ENCODE results near the gene TMEM163. TPM values are rescaled to one million over a fixed set of nuclear protein-coding genes. Genes with fewer than 3 reads are reported as not detected.

TMEM163 gene
- total RNA-seq, 1 experiment from 2014 or later, result 0.12 TPM

DNA sequence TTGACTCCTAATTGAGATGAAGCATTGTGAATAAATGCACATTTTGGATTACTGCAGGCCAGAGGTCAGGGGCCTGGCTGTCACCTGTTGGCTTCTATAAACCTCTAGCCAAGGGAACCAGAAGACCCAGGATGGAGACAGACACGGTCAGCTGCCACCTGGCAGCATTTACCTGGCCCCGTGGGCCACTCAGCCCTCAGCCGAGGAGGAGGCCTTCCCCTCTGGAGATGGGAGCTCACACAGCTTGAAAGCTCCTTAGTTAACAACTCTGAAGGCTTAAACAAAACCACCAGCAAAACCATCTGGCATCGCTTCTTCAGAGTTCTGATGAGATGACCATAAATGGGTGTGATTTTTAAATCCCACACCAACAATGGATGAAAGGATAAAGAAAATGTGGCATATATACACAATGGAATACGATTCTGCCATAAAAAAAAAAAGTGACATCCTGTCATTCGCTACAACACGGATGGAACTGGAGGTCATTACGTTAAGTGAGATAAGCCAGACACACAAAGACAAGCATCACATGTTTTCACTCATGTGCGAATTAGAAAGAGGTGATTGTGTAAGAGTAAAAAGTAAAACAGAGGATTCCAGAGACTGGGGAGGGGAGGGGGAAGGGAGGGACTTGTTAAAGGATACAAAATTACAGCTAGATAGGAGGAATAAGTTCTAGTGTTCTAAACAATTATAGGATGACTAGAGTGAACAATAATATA, 218.4 kb downstream of the TMEM163 start:
- BruUV-seq (replicated peaks), result no TSS peak
- TF ChIP-seq, protein P1, sequence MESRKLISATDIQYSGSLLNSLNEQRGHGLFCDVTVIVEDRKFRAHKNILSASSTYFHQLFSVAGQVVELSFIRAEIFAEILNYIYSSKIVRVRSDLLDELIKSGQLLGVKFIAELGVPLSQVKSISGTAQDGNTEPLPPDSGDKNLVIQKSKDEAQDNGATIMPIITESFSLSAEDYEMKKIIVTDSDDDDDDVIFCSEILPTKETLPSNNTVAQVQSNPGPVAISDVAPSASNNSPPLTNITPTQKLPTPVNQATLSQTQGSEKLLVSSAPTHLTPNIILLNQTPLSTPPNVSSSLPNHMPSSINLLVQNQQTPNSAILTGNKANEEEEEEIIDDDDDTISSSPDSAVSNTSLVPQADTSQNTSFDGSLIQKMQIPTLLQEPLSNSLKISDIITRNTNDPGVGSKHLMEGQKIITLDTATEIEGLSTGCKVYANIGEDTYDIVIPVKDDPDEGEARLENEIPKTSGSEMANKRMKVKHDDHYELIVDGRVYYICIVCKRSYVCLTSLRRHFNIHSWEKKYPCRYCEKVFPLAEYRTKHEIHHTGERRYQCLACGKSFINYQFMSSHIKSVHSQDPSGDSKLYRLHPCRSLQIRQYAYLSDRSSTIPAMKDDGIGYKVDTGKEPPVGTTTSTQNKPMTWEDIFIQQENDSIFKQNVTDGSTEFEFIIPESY (IDR thresholded peaks at IDR 0.05; ENCODE audit: extremely low read depth, insufficient replicate concordance, low read length), result no peak
- no peak for TF ChIP-seq CBX3 (IDR thresholded peaks at IDR 0.05; ENCODE audit: low read depth)
- no peak for TF ChIP-seq EZH2phosphoT487 (IDR thresholded peaks at IDR 0.05; ENCODE audit: borderline replicate concordance)
- no peak for TF ChIP-seq FOSL1 (IDR thresholded peaks at IDR 0.05; ENCODE audit: low read depth)
- no peak for TF ChIP-seq YY1 (IDR thresholded peaks at IDR 0.05; ENCODE audit: extremely low read depth, insufficient replicate concordance, low read depth, low read length)
- TF ChIP-seq SIN3A (IDR thresholded peaks at IDR 0.05; ENCODE audit: low read depth), result no peak
- no peak for TF ChIP-seq TCF7L2 (IDR thresholded peaks at IDR 0.05; ENCODE audit: borderline replicate concordance, extremely low read depth, insufficient read depth, insufficient read length)
- TF ChIP-seq ZFX (IDR thresholded peaks at IDR 0.05), result no peak
- TF ChIP-seq EZH2 (IDR thresholded peaks at IDR 0.05), result no peak
- no peak for TF ChIP-seq POLR2A (IDR thresholded peaks at IDR 0.05; ENCODE audit: borderline replicate concordance, extremely low read depth, insufficient read depth, insufficient read length)
- TF ChIP-seq, protein P2, sequence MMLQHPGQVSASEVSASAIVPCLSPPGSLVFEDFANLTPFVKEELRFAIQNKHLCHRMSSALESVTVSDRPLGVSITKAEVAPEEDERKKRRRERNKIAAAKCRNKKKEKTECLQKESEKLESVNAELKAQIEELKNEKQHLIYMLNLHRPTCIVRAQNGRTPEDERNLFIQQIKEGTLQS (IDR thresholded peaks at IDR 0.05), result no peak
- TF ChIP-seq, protein P3, sequence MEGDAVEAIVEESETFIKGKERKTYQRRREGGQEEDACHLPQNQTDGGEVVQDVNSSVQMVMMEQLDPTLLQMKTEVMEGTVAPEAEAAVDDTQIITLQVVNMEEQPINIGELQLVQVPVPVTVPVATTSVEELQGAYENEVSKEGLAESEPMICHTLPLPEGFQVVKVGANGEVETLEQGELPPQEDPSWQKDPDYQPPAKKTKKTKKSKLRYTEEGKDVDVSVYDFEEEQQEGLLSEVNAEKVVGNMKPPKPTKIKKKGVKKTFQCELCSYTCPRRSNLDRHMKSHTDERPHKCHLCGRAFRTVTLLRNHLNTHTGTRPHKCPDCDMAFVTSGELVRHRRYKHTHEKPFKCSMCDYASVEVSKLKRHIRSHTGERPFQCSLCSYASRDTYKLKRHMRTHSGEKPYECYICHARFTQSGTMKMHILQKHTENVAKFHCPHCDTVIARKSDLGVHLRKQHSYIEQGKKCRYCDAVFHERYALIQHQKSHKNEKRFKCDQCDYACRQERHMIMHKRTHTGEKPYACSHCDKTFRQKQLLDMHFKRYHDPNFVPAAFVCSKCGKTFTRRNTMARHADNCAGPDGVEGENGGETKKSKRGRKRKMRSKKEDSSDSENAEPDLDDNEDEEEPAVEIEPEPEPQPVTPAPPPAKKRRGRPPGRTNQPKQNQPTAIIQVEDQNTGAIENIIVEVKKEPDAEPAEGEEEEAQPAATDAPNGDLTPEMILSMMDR (IDR thresholded peaks at IDR 0.05 in 2 of 3, conservative IDR thresholded peaks at IDR 0.05 in 1 of 3; ENCODE audit: borderline replicate concordance in 1 of 3, insufficient read depth in 1 of 3, low read depth in 2 of 3, low read length in 2 of 3), result no peak
- TF ChIP-seq SRF (IDR thresholded peaks at IDR 0.05; ENCODE audit: low read depth), result no peak
- no peak for DNase-seq (ENCODE audit: low read depth, low spot score)
- no peak overlapping the region for H3K4me2 ChIP-seq (ENCODE audit: low read length)
- no peaks in the 10 kb centered on the region for H3K4me1 ChIP-seq (ENCODE audit: control insufficient read depth in 1 of 2, insufficient read depth in 2 of 2, low read length in 2 of 2)
- RAD21 ChIA-PET (ENCODE audit: low non-redundant PET in 1 of 2, low total read pairs in 2 of 2, uncharacterized antibody in 2 of 2, unreplicated experiment in 2 of 2), result no interaction called here
- no peak overlapping the region for H3K9ac ChIP-seq (ENCODE audit: low read length)
- no peaks in the 10 kb centered on the region for H3K9me2 ChIP-seq (ENCODE audit: insufficient read depth)
- CTCF ChIA-PET, result no interaction called here
- POLR2A ChIA-PET, result no interaction called here
- no peaks in the 10 kb centered on the region for H3K79me2 ChIP-seq (ENCODE audit: insufficient read depth, low read length)
- no peaks in the 10 kb centered on the region for H3K9me3 ChIP-seq (ENCODE audit: control insufficient read depth in 1 of 2, insufficient read depth in 1 of 2, low read depth in 1 of 2, low read length in 2 of 2)
- no peak overlapping the region for H2AFZ ChIP-seq (ENCODE audit: low read depth, low read length, poor library complexity, severe bottlenecking)
- no peaks in the 10 kb centered on the region for H3K36me3 ChIP-seq (ENCODE audit: control insufficient read depth in 1 of 2, insufficient read depth in 2 of 2, low read length in 2 of 2)
- no peak overlapping the region for H3K27ac ChIP-seq (ENCODE audit: low read depth, low read length)
- no peak overlapping the region for H3K4me3 ChIP-seq (replicated peaks in 1 of 2; ENCODE audit: low read depth in 1 of 2, low read length in 2 of 2)
- intact Hi-C loops (cut with micrococcal nuclease), result no loop called here
- no peaks in the 10 kb centered on the region for H4K20me1 ChIP-seq (ENCODE audit: insufficient read depth)
- H3K27me3 ChIP-seq (ENCODE audit: insufficient read depth, low read length), result no peaks in the 10 kb centered on the region
- no peak for ATAC-seq

Measured in HCT116 (cell line).